Muscle of back (tissue), 13 donors: ENCODE results near the gene CT45A2. TPM values are rescaled to one million over a fixed set of nuclear protein-coding genes. Genes with fewer than 3 reads are reported as not detected.
"Not testable (repeated sequence)": the region's sequence is repeated elsewhere in the genome, so short reads cannot be mapped to it uniquely, and the experiment has no call there.

Experiments used
- DNase-seq, 3 donors: peaks; one replicate each; pipeline versions ENCODE4 v3.0.0 to v3.0.0-alpha.2; 2013
- long read RNA-seq, 9 donors: transcript quantifications; one replicate each; lab custom pipeline, GENCODE V29; 2026
- polyA plus RNA-seq, 10 donors: library from polyadenylated mRNA; unstranded; fragments of 120-200 nt; gene quantifications; one replicate each; pipeline ENCODE4 v1.2.1, GENCODE V29; 2013; ENCODE audit not compliant: insufficient read length in 10 of 10

Gene CT45A2, protein sequence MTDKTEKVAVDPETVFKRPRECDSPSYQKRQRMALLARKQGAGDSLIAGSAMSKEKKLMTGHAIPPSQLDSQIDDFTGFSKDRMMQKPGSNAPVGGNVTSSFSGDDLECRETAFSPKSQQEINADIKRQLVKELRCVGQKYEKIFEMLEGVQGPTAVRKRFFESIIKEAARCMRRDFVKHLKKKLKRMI
- polyA plus RNA-seq = not detected
- long read RNA-seq, donor 1 = 0 reads
- long read RNA-seq, donor 2 = 0 reads
- long read RNA-seq, donor 3 = 0 reads
- long read RNA-seq, donor 4 = 0 reads
- long read RNA-seq, donor 5 = 0 reads
- long read RNA-seq, donor 6 = 0 reads
- long read RNA-seq, donor 7 = 0 reads
- long read RNA-seq, donor 8 = 0 reads
- long read RNA-seq, donor 9 = 0 reads

DNA sequence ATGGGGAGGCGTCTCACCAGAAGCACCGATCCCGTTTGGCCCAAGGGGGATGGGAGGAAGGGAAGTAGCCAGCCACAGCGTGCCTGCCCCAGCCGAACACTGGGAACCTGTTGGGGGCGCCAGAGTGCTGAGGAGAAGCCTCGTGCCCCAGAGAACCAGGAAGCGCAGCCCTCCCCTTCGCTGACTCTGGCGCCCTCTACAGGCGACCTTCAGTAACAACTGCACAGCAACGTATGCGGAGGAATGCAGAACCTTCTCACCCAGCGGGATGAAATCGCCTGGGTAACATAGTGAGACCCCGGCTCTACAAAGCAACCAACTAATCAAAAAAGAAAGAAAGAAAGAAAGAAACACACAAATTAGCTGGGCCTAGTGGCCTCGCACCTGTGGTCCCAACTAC is at the start of gene CT45A2:
TSS of gene CT45A2 (minus strand) at position 101 of the 400 bp plus-strand sequence. CDS start 3,747 bp downstream, outside the sequence.
- DNase-seq = not testable (repeated sequence)

DNA sequence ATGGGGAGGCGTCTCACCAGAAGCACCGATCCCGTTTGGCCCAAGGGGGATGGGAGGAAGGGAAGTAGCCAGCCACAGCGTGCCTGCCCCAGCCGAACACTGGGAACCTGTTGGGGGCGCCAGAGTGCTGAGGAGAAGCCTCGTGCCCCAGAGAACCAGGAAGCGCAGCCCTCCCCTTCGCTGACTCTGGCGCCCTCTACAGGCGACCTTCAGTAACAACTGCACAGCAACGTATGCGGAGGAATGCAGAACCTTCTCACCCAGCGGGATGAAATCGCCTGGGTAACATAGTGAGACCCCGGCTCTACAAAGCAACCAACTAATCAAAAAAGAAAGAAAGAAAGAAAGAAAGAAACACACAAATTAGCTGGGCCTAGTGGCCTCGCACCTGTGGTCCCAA is 34.6 kb upstream of the CT45A2 start, which contains the start of gene CT45A8:
TSS of gene CT45A8 (minus strand) at position 101 of the 400 bp plus-strand sequence. CDS start 3,755 bp downstream, outside the sequence.
- DNase-seq = not testable (repeated sequence)

DNA sequence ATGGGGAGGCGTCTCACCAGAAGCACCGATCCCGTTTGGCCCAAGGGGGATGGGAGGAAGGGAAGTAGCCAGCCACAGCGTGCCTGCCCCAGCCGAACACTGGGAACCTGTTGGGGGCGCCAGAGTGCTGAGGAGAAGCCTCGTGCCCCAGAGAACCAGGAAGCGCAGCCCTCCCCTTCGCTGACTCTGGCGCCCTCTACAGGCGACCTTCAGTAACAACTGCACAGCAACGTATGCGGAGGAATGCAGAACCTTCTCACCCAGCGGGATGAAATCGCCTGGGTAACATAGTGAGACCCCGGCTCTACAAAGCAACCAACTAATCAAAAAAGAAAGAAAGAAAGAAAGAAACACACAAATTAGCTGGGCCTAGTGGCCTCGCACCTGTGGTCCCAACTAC is 17.4 kb upstream of the CT45A2 start, which contains the start of gene CT45A7:
TSS of gene CT45A7 (minus strand) at position 101 of the 400 bp plus-strand sequence. CDS start 3,747 bp downstream, outside the sequence.
- not testable (repeated sequence) for DNase-seq

- DNase-seq = not testable (repeated sequence)
These were observed 17.1 kb downstream of the CT45A2 start, which contains the start of gene CT45A6 for GRCh38 chrX:135802687-135803086. Gene CT45A6 (minus strand): TSS chrX:135802787. CDS start chrX:135798993, 3,794 bp downstream.

DNA sequence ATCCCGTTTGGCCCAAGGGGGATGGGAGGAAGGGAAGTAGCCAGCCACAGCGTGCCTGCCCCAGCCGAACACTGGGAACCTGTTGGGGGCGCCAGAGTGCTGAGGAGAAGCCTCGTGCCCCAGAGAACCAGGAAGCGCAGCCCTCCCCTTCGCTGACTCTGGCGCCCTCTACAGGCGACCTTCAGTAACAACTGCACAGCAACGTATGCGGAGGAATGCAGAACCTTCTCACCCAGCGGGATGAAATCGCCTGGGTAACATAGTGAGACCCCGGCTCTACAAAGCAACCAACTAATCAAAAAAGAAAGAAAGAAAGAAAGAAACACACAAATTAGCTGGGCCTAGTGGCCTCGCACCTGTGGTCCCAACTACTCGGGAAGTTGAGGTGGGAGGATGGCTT is 34.4 kb downstream of the CT45A2 start, which contains the start of gene CT45A5:
TSS of gene CT45A5 (minus strand) at position 101 of the 400 bp plus-strand sequence. CDS start 3,774 bp downstream, outside the sequence.
- not testable (repeated sequence) for DNase-seq

DNA sequence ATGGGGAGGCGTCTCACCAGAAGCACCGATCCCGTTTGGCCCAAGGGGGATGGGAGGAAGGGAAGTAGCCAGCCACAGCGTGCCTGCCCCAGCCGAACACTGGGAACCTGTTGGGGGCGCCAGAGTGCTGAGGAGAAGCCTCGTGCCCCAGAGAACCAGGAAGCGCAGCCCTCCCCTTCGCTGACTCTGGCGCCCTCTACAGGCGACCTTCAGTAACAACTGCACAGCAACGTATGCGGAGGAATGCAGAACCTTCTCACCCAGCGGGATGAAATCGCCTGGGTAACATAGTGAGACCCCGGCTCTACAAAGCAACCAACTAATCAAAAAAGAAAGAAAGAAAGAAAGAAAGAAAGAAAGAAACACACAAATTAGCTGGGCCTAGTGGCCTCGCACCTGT is 51.7 kb downstream of the CT45A2 start, which contains the start of gene CT45A3:
TSS of gene CT45A3 (minus strand) at position 101 of the 400 bp plus-strand sequence. CDS start 3,747 bp downstream, outside the sequence.
- DNase-seq = not testable (repeated sequence)

Other genes with a start within 250 kb of the CT45A2 start
- gene CT45A1, start 106.4 kb downstream of the CT45A2 start, polyA plus RNA-seq = under 1 TPM in 3 of 10 donors, not detected in 7; 0.26 to 0.49 (median 0.46) TPM
- 1 to 10 TPM in 2 of 10 donors, under 1 TPM in 1, not detected in 7; 0.44 to 5.5 (median 1.1) TPM for gene CT45A3, start 51.8 kb downstream of the CT45A2 start, polyA plus RNA-seq
- gene CT45A5, start 34.5 kb downstream of the CT45A2 start, polyA plus RNA-seq = under 1 TPM in 5 of 10 donors, not detected in 5; 0.22 to 0.94 (median 0.30) TPM
- gene CT45A6, start 17.2 kb downstream of the CT45A2 start, polyA plus RNA-seq = 1 to 10 TPM in 2 of 10 donors, not detected in 8; 1.1 to 1.9 TPM
- under 1 TPM in 1 of 10 donors, not detected in 9; 0.33 TPM for gene CT45A7, start 17.3 kb upstream of the CT45A2 start, polyA plus RNA-seq
- under 1 TPM in 1 of 10 donors, not detected in 9; 0.53 TPM for gene CT45A8, start 34.5 kb upstream of the CT45A2 start, polyA plus RNA-seq
- under 1 TPM in 1 of 10 donors, not detected in 9; 0.53 TPM for gene CT45A9, start 51.8 kb upstream of the CT45A2 start, polyA plus RNA-seq
- not detected for gene CT45A10, start 73.4 kb upstream of the CT45A2 start, polyA plus RNA-seq
- under 1 TPM in 1 of 10 donors, not detected in 9; 0.16 TPM for gene SAGE1, start 73.7 kb upstream of the CT45A2 start, polyA plus RNA-seq
- gene MMGT1, start 154.0 kb upstream of the CT45A2 start, polyA plus RNA-seq = 10 to 100 TPM; 16.5 to 22.3 (median 20.2) TPM
- gene SLC9A6, start 165.4 kb upstream of the CT45A2 start, polyA plus RNA-seq = 1 to 10 TPM; 6.9 to 9.4 (median 8.7) TPM